GM19239 (cell line): ENCODE results near the gene RFX3.

Experiments
- DNase-seq: peaks from one replicate; pipeline ENCODE4 v3.0.0; 2011; ENCODE audit warnings: low spot score; ENCODE audit not compliant: insufficient read length
- FAIRE-seq: peaks from 2 replicates; lab custom pipeline; 2011; peaks lifted over from hg19 to GRCh38; lab: Jason Lieb, UNC

RFX3 gene

DNA sequence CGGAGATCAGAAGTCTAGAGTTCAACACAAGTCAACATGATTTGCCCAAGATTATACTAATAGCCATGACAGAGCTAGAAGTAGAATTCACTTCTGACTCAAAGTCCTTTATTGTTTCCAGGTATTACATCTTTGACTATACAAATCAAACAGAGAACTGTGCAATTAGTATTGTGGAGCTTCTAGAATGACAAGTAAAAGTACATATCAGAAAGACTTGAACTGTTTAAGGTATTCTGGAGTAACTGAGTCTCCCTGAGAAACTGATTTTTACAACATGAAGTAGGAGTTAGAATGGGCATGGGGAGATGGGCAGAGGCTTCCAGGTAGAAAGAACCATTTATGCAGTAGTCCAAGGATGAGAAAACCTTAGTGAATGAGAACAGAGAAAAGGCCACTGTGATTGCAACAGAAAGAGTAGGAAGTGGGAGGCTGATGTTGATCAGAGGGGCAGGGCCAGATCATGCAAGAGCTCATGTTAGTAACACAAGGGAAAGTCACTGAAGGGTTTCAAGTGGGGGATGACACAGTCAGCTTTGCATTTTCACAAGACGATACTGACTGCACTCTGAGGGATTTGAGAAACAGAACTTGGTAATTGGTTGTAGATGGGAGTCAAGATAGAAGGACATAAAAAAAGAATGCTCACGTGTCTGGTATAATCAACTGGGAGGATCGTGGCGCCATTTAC lies 280.7 kb downstream of the RFX3 start:
- FAIRE-seq (peak; percentile 80), DNase-seq (peak; percentile 4)

DNA sequence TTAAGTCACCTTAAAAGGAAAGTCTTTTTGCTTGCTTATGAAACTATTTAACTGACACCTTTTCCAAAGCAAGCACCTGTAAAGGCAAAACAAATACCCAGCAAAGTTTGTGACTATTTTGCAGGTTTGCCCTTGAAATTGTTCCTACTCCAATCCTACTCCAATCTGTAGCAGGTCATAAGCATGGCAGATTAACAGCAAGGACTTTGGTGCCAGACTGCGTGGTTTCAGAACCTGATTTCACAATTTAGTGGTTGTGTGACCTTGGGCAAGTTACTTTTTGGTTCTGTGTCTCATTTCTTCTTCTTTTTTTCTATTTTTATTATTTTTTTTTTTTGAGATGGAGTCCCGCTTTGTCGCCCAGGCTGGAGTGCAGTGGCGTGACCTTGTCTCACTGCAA lies 282.1 kb downstream of the RFX3 start:
- FAIRE-seq (no peak), DNase-seq (no peak)

DNA sequence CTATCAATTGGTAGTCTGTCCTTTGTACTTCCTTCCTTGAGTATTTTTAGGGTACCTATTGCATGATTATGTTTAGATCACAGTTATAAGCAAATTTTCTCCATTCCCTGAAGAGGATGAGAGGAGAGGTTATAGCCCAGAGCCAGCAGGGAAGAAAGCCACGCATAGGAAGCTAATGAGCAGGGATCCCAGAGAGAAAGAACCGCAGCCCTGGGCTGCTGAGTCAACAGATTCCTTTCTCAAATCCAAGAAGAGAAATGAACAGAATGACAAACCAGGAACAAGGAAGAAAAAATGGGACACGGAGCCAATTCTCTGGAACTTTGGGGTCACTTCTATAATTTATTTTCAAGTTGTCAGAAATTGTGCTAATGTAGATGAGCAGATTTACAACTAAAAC lies 284.5 kb downstream of the RFX3 start:
- FAIRE-seq (peak; percentile 26), DNase-seq (no peak)

DNA sequence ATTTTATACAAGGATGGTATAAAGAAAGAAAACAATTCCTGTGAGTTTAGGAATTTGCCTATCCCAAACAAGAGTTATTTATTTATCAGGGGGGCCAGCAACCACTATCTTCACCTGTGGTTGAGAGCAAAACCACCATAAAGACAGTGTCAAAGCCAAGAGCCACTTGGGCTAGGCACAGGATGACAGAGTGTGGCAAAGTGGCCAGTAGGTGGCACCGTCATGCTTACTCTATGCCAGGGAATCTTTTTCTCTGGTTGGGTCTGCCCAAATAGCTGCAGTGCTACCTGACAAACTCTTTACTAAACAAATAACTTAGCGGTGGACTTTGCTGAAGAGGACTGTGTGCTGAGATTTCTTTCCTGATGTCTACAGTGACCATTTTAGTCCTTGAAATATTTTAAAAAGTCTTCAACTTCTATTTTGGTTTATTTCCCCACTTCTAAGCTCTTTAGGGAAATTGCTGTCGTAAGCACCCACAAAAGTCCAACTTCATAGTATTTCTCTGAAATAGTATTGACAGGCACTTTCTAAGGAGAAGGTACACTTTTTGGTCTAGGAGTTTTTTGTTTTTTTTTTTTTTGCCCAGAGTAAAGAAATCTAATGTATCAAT lies 285.0 kb downstream of the RFX3 start:
- DNase-seq (peak; percentile 43), FAIRE-seq (peak; percentile 99)

DNA sequence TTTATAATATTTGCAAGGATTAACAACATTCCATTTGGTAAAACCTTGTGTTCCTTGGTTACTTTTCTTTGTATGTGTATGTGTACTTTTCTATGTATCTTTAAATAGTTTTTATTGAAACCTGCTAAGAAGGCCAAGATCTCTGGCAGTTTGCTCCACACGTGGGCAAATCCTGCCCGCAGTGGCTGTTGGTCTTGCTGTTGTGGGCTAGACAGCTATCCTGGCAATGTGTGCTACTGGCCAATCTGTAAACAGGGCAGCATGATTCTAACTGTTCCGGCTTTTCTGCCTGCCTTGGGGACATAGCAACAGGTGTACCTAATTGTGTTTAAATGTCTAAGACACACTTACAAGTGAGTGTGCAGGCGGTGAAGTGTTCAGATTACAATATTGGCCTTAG lies 286.6 kb downstream of the RFX3 start:
- no peak for FAIRE-seq
- no peak for DNase-seq

DNA sequence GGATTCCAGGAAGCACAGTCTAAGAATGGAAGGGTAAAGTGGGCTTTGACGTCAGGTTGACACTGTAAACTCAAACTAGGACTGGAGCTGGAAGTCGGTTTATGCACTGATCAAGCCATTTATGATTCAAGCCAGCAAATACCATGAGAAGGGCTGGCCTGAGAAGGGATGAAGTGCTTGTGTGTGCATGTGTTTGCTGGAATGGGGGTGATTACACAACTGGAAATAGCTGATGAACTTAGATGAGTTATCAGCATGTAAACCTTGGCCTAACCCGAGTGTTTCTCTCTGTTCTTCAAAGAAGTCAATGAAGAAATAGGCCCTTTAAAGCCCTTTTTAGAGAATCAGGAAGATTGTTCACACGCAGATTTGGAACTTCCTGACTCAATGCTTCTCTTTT lies 287.6 kb downstream of the RFX3 start:
- FAIRE-seq (no peak), DNase-seq (no peak)

DNA sequence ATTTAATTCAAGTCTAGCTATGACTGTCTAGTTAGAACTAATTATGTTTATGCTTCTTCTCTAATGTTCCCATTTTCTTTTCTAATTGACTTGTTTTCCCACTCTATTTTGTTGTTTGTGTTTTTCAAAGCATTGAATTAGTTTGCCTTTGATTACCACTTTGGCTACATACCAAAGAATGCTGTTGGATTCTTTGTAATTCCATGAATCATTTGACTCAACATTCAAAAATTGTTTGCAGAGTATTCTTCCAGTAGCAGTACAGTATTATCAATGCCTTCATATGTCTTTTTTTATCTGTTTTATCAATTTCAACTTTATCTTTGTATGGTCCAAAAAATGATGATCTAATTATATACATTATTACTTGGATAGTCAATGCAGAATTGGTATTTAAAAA lies 288.7 kb downstream of the RFX3 start:
- FAIRE-seq: no peak

DNA sequence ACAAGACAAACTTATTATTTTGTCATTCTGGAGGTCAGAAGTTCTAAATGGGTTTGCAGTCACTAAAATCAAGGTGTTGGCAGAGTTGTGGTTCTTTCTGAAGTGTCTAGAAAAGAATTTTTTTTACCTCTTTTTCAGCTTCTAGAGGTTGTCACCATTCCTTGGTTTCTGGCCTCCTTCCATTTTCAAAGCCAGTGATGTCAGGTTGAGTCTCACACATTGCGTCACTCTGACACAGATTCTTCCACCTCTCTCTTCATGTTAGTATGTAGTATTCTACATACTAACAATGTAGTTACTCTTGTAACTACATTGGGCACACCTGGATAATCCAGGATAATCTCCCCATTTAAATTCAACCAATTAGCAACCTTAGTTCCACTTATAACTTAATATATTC lies 290.3 kb downstream of the RFX3 start:
- DNase-seq (no peak), FAIRE-seq (no peak)

More for the DNA sequence above, 288.7 kb downstream of the RFX3 start:
- DNase-seq: no peak

DNA sequence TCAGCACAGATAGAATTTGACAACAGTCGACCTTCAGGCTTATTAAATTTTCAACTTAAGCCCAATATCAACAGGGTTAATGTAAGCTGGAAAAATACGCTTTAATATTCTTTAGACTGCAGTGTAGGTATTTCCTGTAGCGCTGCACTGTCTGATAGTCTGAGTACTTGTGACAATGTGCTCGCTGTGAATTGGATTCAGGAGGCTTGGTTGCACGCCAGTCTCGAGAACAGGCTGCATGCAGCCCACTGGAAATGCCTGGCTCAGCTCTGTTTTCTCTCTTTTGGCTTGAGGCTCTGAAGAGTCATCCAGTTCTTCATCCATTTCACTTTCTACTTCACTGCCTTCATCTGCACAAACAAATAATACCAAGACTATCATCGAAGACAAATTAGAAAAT lies 300.9 kb downstream of the RFX3 start:
- no peak for DNase-seq
- FAIRE-seq: no peak

DNA sequence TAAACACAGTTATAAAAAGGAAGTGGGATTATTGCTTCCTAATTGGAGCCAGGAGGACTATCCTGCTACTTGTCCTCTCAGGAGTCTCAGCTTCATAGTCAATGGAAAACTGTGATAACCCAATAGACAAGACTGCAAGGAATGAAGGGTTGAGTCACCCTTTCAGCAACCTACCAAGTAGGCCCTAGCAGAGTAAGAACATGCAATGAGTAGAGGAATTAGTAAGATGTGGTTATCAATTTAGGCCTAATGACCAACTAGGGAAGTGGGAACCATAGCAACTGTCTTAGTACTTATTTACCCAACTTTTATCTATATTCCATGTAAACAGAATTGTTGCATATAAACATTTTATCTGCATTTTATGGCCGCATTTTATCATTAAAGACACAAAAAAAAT lies 310.1 kb downstream of the RFX3 start:
- no peak for FAIRE-seq

DNA sequence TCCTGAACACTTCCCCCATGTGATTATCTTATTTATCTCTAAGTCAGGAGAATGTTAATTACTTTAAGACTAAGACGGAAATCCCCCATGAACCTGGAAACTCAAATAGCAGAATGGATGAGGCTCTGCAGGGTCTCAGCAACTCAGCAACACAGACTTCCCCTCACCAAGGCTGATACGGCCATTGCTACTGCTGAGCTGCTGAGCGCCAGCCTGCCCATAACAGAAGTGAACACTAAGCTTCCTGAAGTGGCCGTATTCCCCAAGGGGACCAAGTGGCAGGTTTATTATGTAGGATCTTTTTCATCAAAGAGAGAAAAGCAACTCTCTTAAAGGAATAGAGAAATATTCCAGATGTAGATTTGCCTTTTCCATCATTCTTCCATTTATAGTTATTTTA lies 311.1 kb downstream of the RFX3 start:
- FAIRE-seq: no peak
- DNase-seq: no peak

More for the DNA sequence above, 310.1 kb downstream of the RFX3 start:
- DNase-seq: no peak

DNA sequence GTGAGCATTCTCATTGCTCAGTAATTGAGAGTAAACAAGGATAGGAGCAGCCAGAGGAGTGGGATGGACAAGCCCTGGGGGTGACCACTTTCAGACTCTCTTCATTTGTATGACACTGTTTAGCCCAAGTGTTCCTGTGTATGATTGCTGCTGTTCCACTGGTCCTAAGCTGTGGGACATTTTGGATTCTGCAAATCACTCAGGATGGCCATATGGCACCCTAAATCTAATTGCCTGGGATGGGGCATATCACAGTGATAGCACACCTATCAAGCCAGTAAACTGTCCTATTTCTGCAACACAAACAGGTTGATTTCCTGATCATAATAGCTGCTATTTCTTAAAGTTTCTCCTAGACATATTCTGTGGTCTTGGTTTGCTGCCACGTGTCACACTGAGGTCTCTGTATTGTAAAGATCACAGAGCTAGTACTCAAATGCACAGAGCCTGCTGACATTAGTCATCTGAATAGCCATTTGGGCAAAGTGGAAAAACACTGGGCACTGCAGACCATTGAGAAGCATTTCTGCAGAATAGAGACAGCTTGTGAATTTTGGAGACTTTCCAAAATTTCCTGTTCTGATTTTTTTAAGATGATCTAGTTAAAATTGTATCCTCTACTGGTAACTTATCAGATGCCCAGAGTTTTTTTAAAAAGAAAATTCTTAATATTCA lies 320.2 kb downstream of the RFX3 start:
- DNase-seq (no peak), FAIRE-seq (no peak)

DNA sequence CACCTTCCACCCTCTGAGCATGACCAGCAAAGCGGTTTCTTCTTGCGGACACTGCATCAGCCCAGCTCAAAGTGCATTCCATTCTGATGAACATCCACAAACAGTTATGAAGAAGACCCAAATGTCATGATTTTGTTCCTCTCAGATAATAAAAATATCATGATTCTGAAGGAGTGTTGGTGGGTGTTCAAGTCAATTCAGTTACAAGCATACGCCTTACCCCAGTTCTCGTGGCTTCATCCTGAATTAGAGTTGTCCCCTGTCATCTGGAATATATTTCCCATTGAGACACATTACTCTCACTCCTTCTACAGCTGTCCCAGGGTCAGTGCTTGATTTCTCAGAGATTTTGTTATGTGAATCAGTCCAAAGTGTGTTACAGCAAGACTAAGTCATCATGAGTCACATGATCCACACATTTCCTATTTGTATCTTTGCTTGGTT lies 325.4 kb downstream of the RFX3 start:
- FAIRE-seq (no peak), DNase-seq (no peak)

DNA sequence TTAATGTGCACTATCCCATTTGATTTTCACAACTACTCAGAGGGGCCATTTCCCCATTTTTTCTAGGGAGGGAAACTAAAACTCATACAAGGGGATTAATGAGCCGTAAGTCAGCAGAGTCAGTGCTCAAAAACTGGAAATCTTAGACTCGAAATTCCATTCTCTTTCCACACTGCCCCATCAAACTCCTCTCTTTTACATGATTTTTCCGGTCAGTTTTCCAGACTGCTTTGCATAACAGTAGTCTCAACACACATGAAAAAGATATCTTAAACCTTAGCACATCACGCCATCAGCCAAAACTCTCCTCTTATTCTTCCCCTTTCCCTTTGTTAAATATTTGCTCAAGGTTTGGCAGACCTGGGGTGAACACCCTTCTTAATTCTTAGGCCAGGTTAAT lies 332.0 kb downstream of the RFX3 start:
- no peak for FAIRE-seq
- DNase-seq: no peak

DNA sequence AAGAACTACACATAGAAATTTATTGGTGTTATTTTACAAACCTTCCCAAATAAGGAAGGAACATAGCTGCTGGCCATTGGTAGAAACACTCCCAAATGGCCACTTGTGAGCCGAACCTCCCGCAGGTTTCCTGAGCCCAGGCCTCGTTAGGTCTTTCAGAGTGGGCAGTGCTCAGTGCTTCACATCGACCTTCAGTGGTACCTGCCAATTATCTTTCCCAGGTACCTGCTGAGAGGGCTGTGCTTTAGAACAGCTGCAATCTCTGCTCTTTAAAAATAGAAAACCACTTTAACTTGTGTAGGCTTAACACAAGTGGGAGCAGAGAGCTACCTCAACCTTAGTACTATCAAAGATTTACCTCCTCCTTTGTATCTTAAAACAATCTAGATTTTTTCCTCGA lies 334.1 kb downstream of the RFX3 start:
- FAIRE-seq: no peak
- no peak for DNase-seq

DNA sequence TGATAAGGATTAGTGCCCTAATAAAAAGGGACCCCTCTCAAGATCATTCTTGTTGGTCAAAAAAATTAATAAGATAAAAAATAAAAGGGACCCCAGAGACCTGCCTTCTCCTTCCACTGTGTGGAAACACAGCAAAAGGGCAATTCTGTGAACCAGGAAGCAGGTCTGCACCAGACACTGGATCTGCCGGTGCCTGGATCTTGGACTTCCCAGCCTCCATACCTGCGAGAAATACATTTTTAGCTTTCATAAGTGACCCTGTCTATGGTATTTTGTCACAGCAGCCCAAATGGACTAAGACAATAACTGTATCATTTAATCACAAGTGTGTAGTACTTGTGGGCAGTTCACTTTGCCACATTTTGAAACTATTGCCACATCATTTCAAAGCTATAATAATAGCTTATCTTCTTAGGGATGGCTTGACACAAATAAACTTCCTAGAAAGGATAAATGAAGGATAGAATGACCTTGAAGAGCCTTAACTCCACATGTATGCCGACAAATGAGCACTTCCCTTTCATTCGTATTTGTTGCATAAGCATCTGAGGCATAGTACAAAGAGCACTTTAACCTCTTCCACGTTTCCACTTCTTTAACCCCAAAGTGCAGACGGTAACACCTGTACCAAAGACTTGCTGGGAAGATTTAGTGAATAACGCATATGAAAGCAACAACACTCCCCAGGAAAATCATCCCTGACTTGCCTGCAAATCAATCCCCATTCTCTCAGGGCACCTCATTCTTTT lies 336.5 kb downstream of the RFX3 start:
- no peak for DNase-seq

DNA sequence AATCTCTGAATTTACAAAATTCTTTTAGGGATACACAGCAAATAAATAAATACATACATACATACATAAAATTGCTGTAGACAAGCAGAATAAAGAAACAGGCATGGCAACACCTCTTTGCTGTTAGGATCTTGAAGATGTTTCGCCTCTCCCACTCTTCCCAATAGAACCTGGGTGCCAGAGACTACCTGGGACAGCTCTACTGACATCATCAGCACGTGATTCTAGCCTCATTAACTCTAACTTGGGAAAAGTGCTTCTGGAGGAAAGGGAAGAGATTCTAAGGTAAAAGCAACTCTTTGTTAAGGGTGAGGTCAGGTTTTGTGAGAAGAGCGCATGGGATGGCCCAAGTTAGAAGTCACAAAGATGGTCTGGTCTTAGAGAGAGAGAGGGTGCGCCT lies 339.1 kb downstream of the RFX3 start:
- FAIRE-seq (no peak), DNase-seq (no peak)

More for the DNA sequence above, 336.5 kb downstream of the RFX3 start:
- no peak for FAIRE-seq

DNA sequence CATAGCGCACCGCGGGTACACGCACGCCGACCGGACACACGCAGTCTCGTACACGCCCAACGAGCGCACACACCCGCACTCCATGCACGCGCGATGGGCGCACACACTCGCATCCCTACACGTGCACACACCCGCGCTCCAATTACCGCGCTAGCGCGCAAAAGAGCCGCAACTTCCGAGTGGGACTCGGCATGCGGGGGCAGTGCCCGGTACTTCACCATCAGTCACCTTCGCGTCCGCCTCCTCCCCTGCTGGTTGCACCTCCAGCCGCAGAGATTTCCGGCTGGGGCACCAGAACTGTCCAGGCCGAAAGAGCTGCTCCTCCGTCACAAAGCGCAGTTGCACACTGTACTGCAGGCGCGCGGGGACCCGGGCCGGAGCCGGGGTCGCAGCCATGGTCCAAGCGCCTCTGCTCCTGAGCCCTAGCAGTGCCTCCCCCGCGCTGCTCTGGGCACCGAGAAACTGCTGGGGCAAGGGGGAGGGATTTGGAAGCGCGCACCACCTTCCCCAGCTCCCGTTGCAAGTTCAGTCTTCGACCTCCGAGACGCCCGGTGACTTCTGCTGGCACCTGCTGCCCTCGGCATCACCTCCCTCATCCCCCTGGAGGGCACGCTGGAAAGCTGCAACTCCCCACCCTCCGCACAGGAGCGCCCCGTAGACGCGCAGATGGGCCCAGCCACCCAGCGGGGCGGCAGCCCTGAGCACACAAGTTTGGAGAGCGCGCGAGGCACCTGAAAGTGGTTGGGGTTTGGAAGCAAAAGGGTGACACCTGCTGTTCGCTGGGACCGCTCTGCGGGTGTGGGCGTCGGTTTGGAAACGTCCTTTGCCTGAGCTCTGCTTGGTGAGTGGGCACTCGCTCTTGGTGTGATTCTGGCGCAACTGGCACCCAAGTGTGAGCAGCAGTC lies 344.5 kb downstream of the RFX3 start:
- FAIRE-seq: no peak
- DNase-seq: peak; percentile 18

DNA sequence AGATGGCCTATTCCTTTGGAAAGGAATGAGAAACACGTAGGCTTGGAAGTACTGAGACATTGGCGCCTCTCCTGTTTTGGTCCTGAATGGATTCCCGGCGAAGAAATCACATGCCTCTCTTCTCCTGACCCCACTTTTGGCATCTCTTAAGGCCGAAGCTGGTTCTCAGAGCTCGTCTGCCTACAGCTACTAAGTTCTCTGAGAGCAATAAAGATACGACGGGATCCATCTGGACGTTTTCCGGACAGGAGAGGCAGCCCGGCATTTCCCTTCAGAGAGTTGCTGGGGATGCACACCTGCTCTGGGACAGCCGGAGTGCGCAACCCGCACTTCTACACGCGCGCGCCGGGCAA lies 345.1 kb downstream of the RFX3 start:
- DNase-seq: no peak
- FAIRE-seq: no peak

DNA sequence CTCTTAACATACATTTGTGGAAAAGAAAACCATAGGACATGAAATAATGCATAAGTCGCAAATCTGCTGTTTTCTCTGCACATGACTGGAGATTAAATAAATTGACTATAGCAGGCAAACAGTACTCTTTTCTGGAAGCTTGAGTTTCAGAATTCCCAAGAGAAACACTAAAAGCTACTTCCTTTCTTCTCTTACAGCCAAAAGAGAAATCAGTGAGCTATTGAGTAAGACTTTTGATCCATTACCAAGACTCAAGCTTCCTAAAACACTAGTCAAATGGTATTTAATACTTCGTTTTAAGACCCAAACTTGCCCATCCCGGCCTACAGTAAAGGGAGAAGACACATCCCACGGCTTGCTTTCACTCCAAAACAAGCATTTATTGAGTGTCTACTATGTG lies 346.1 kb downstream of the RFX3 start:
- FAIRE-seq: no peak
- DNase-seq: no peak
